HG02678 (cell line): ENCODE results near the gene SH2B2.
"Not testable (repeated sequence)": the region's sequence is repeated elsewhere in the genome, so short reads cannot be mapped to it uniquely, and the experiment has no call there.

ENCODE experiments used
- ATAC-seq: cut with Tn5 transposase; IDR thresholded peaks from one replicate; pipeline ENCODE4 v1.9.1; 2021; ENCODE audit warnings: mild to moderate bottlenecking, moderate library complexity; ENCODE audit not compliant: unreplicated experiment

Gene SH2B2

GRCh38 chr7:102284891-102285539, 1.7 kb upstream of the SH2B2 start:
- no peak for ATAC-seq

- ATAC-seq, result no peak
Measured at GRCh38 chr7:102285540-102286236, 980 bp upstream of the SH2B2 start.

GRCh38 chr7:102287111-102287980, 678 bp downstream of the SH2B2 start:
- ATAC-seq, result peak; percentile 28

- ATAC-seq, result no peak
Measured at GRCh38 chr7:102287981-102288278, 1.3 kb downstream of the SH2B2 start.

- ATAC-seq, result no peak
Measured at GRCh38 chr7:102288285-102288930, 1.7 kb downstream of the SH2B2 start.

GRCh38 chr7:102289057-102289456, 2.4 kb downstream of the SH2B2 start:
- ATAC-seq, result no peak

- peak; percentile 50 for ATAC-seq
Measured at GRCh38 chr7:102291056-102291915, 4.6 kb downstream of the SH2B2 start.

GRCh38 chr7:102291916-102292267, 5.2 kb downstream of the SH2B2 start:
- no peak for ATAC-seq

GRCh38 chr7:102292813-102293798, 6.4 kb downstream of the SH2B2 start:
- ATAC-seq, result no peak

GRCh38 chr7:102294589-102294988, 7.9 kb downstream of the SH2B2 start:
- no peak for ATAC-seq

GRCh38 chr7:102295346-102296178, 8.9 kb downstream of the SH2B2 start:
- ATAC-seq, result no peak

- ATAC-seq, result no peak
Measured at GRCh38 chr7:102296179-102296438, 9.4 kb downstream of the SH2B2 start.

GRCh38 chr7:102296514-102296913, 9.8 kb downstream of the SH2B2 start:
- no peak for ATAC-seq

- no peak for ATAC-seq
Measured at GRCh38 chr7:102297487-102298218, 11.0 kb downstream of the SH2B2 start.

- ATAC-seq, result no peak
Measured at GRCh38 chr7:102300643-102301221, 14.1 kb downstream of the SH2B2 start.

- not testable (repeated sequence) for ATAC-seq
Measured at GRCh38 chr7:102301367-102301766, 14.7 kb downstream of the SH2B2 start.

- ATAC-seq, result no peak
Measured at GRCh38 chr7:102302025-102302424, 15.4 kb downstream of the SH2B2 start.
